Stomach (tissue), 4 donors: ENCODE results near the gene RNF213.

Source experiments
- EP300 ChIP-seq: sonication (generic); formaldehyde crosslinking; IDR thresholded peaks from one replicate; pipeline ENCODE4 v1.6.1; 2017; ENCODE audit warnings: antibody characterized with exemption
- POLR2A ChIP-seq, 4 donors: fragments of 450-650 bp; IDR thresholded peaks; one replicate each; pipeline ENCODE4 v1.6.1; 2016; ENCODE audit warnings: antibody characterized with exemption in 4 of 4, control low read depth in 2 of 4, mild to moderate bottlenecking in 1 of 4, moderate library complexity in 1 of 4
- TF ChIP-seq, protein P1 (sequence below), 7 experiments: fragments of 450-650 bp in 4 of 7; fragments of 200-600 bp in 3 of 7; sonication (generic) in 3 of 7; IDR thresholded peaks; one replicate each; pipeline ENCODE4 v1.5.1; 2016 to 2019; ENCODE audit warnings: antibody characterized with exemption in 7 of 7, control low read depth in 2 of 7, mild to moderate bottlenecking in 1 of 7

DNA sequence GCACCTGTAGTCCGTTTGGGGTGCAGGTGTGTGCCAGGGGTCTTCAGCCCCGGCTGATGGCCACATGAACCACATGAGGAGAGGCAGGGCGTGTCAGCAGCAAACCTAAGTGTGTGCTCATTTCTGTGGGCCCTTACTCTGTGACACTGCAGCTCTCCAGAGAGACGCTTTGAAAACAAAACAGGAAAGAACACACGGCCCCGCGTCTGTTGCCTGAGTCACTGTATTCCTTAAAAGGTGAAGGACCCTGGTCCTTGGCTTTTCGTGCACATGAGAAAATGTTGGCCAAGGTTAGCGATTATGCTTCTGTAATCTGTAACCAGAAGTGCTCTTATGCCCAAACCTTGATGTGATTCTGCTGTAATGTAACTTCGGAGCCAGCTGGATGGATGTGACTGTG is 176.9 kb downstream of the RNF213 start:
- TF ChIP-seq POLR2A (IDR thresholded peaks at IDR 0.05) = no peak
- no peak for TF ChIP-seq EP300
- TF ChIP-seq, protein P1, sequence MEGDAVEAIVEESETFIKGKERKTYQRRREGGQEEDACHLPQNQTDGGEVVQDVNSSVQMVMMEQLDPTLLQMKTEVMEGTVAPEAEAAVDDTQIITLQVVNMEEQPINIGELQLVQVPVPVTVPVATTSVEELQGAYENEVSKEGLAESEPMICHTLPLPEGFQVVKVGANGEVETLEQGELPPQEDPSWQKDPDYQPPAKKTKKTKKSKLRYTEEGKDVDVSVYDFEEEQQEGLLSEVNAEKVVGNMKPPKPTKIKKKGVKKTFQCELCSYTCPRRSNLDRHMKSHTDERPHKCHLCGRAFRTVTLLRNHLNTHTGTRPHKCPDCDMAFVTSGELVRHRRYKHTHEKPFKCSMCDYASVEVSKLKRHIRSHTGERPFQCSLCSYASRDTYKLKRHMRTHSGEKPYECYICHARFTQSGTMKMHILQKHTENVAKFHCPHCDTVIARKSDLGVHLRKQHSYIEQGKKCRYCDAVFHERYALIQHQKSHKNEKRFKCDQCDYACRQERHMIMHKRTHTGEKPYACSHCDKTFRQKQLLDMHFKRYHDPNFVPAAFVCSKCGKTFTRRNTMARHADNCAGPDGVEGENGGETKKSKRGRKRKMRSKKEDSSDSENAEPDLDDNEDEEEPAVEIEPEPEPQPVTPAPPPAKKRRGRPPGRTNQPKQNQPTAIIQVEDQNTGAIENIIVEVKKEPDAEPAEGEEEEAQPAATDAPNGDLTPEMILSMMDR (IDR thresholded peaks at IDR 0.05) = no peak
